ENCODE data around the gene PRAMEF12. TPM values are rescaled to one million over a fixed set of nuclear protein-coding genes. Genes with fewer than 3 reads are reported as not detected.

PRAMEF12 gene
- total RNA-seq, 1 experiment from 2014 or later, result not detected

- Histone ChIP-seq H3K27me3 (replicated peaks; ENCODE audit: control insufficient read depth, insufficient read depth, low read length) (no peaks in the 10 kb centered on the region), H3K4me3 (ENCODE audit: low read depth, low read length) (no peak overlapping the region), H3K36me3 (ENCODE audit: control insufficient read depth, insufficient read depth, low read length) (no peaks in the 10 kb centered on the region), H3K4me1 (no peaks in the 10 kb centered on the region), H3K9me3 (no peaks in the 10 kb centered on the region)
- intact Hi-C loops (cut with micrococcal nuclease; ENCODE audit: unreplicated experiment), result no loop called here
- H3K36me3 Mint-ChIP-seq (ENCODE audit: insufficient read depth, unreplicated experiment), result no peaks in the 10 kb centered on the region
- CTCF ChIA-PET, result no interaction called here
- TF ChIP-seq CTCF (IDR thresholded peaks at IDR 0.05; ENCODE audit: insufficient read depth in 1 of 2, low read depth in 1 of 2, low read length in 1 of 2, severe bottlenecking in 1 of 2, unreplicated experiment in 1 of 2), result no peak
- H3K4me3 Mint-ChIP-seq (ENCODE audit: unreplicated experiment), result no peak overlapping the region
- no peak overlapping the region for H3K27ac Mint-ChIP-seq (ENCODE audit: unreplicated experiment)
- BruUV-seq (replicated peaks), result no TSS peak
- peaks cover 8% of the 10 kb centered on the region for H3K27me3 Mint-ChIP-seq (ENCODE audit: insufficient read depth, unreplicated experiment)
- H3K9me3 Mint-ChIP-seq (ENCODE audit: unreplicated experiment), result no peaks in the 10 kb centered on the region
- no peaks in the 10 kb centered on the region for H3K4me1 Mint-ChIP-seq (ENCODE audit: low read depth, unreplicated experiment)
- POLR2A ChIA-PET, result no interaction called here
- no peak for DNase-seq
These were observed 31.6 kb upstream of the PRAMEF12 start for GRCh38 chr1:12741946-12742345.

GRCh38 chr1:12745126-12745991, 28.2 kb upstream of the PRAMEF12 start:
- H3K27ac Mint-ChIP-seq (ENCODE audit: unreplicated experiment), result peak overlapping the region; percentile 31

GRCh38 chr1:12745992-12746323, 27.6 kb upstream of the PRAMEF12 start, which contains the start of gene CFAP107:
CFAP107 (plus strand) TSS chr1:12746200; CDS start chr1:12746431, 231 bp downstream.
- peak within 1 kb of the TSS; percentile 31 for H3K27ac Mint-ChIP-seq (ENCODE audit: unreplicated experiment)
- Histone ChIP-seq H3K4me3 (ENCODE audit: low read depth, low read length) (no peak within 1 kb of the TSS), H3K36me3 (ENCODE audit: control insufficient read depth, insufficient read depth, low read length) (no peaks in the 10 kb centered on the region), H3K9me3 (peaks cover 6% of the 10 kb centered on the region; the same call in 1 of the 2 replicates), H3K27me3 (replicated peaks; ENCODE audit: control insufficient read depth, insufficient read depth, low read length) (no peaks in the 10 kb centered on the region), H3K4me1 (no peaks in the 10 kb centered on the region)
- H3K27me3 Mint-ChIP-seq (ENCODE audit: insufficient read depth, unreplicated experiment), result peaks cover 16% of the 10 kb centered on the region
- TF ChIP-seq CTCF (IDR thresholded peaks at IDR 0.05; ENCODE audit: insufficient read depth in 1 of 2, low read depth in 1 of 2, low read length in 1 of 2, severe bottlenecking in 1 of 2, unreplicated experiment in 1 of 2), result no peak
- DNase-seq, result no peak
- intact Hi-C loops (cut with micrococcal nuclease; ENCODE audit: unreplicated experiment), result no loop called here
- ChIA-PET POLR2A (no interaction called here), CTCF (no interaction called here)
- H3K4me1 Mint-ChIP-seq (ENCODE audit: low read depth, unreplicated experiment), result no peaks in the 10 kb centered on the region
- no TSS peak for BruUV-seq (replicated peaks)
- H3K9me3 Mint-ChIP-seq (ENCODE audit: unreplicated experiment), result peaks cover 24% of the 10 kb centered on the region
- no peak within 1 kb of the TSS for H3K4me3 Mint-ChIP-seq (ENCODE audit: unreplicated experiment)
- no peaks in the 10 kb centered on the region for H3K36me3 Mint-ChIP-seq (ENCODE audit: insufficient read depth, unreplicated experiment)

More at GRCh38 chr1:12745126-12745991, 28.2 kb upstream of the PRAMEF12 start:
- H3K27me3 ChIP-seq (replicated peaks; ENCODE audit: control insufficient read depth, insufficient read depth, low read length), result no peaks in the 10 kb centered on the region
- Mint-ChIP-seq H3K27me3 (ENCODE audit: insufficient read depth, unreplicated experiment) (peaks cover 12% of the 10 kb centered on the region), H3K9me3 (ENCODE audit: unreplicated experiment) (peaks cover 18% of the 10 kb centered on the region), H3K4me3 (ENCODE audit: unreplicated experiment) (no peak overlapping the region), H3K36me3 (ENCODE audit: insufficient read depth, unreplicated experiment) (no peaks in the 10 kb centered on the region), H3K4me1 (ENCODE audit: low read depth, unreplicated experiment) (no peaks in the 10 kb centered on the region)
- peaks cover 6% of the 10 kb centered on the region; the same call in 1 of the 2 replicates for H3K9me3 ChIP-seq
- H3K36me3 ChIP-seq (ENCODE audit: control insufficient read depth, insufficient read depth, low read length), result no peaks in the 10 kb centered on the region
- DNase-seq, result peak in 1 of 2 experiments; percentile 7
- intact Hi-C loops (cut with micrococcal nuclease; ENCODE audit: unreplicated experiment), result no loop called here
- TF ChIP-seq CTCF (IDR thresholded peaks at IDR 0.05; ENCODE audit: insufficient read depth in 1 of 2, low read depth in 1 of 2, low read length in 1 of 2, severe bottlenecking in 1 of 2, unreplicated experiment in 1 of 2), result no peak
- BruUV-seq (replicated peaks), result no TSS peak
- H3K4me1 ChIP-seq, result no peaks in the 10 kb centered on the region
- CTCF ChIA-PET, result no interaction called here
- no peak overlapping the region for H3K4me3 ChIP-seq (ENCODE audit: low read depth, low read length)
- POLR2A ChIA-PET, result no interaction called here

Data from Caco-2 (cell line).